ENCODE data around the gene GGNBP2.

DNA sequence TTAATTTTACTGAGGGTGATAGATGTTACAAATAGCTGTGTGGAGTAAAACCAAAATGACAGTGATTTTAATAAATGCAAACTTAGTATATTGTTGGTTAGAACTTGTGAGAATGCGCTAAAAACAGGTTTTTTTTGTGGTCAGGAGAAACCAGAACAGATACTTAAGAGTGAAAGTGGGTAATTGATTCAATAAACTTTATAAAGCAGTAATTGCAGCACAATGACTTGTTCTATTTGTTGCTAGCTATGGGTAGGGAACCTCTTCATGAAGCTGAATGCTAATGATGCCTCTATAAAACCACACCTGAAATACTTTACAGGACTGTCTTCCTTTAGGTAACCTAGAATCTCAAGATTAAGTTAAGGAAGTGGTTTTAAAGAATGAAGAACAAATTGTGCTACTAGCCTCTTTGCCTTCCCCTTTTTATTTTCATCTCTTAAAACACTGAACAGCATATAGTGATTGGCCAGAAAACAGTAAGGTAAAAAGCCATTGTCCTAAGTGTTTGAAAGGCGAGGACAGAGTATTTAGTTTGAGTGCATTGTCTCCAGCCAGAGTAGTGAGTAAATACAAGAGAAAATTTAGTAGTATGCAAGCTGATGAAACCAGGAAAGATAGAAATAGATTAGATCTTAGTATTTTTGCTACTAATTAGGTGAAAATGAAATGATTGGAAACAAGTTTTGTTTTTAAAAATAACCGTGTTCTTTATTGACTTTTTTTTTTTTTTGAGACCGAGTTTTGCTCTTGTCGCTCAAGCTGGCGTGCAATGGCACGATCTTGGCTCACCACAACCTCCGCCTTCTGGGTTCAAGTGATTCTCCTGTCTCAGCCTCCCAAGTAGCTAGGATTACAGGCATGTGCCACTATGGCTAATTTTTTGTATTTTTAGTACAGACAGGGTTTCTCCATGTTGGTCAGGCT, 6.0 kb downstream of the GGNBP2 start:
- TF ChIP-seq, protein P1, sequence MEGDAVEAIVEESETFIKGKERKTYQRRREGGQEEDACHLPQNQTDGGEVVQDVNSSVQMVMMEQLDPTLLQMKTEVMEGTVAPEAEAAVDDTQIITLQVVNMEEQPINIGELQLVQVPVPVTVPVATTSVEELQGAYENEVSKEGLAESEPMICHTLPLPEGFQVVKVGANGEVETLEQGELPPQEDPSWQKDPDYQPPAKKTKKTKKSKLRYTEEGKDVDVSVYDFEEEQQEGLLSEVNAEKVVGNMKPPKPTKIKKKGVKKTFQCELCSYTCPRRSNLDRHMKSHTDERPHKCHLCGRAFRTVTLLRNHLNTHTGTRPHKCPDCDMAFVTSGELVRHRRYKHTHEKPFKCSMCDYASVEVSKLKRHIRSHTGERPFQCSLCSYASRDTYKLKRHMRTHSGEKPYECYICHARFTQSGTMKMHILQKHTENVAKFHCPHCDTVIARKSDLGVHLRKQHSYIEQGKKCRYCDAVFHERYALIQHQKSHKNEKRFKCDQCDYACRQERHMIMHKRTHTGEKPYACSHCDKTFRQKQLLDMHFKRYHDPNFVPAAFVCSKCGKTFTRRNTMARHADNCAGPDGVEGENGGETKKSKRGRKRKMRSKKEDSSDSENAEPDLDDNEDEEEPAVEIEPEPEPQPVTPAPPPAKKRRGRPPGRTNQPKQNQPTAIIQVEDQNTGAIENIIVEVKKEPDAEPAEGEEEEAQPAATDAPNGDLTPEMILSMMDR (IDR thresholded peaks at IDR 0.05; ENCODE audit: low read depth, low read length): no peak
- TF ChIP-seq EZH2phosphoT487 (IDR thresholded peaks at IDR 0.05; ENCODE audit: low read depth): no peak

Data from OCI-LY3 (cell line).